GM12801 (cell line): ENCODE results near the gene TRIB2.

Experiments
- CTCF ChIP-seq: IDR thresholded peaks from one replicate; pipeline ENCODE4 v1.5.1; 2011; ENCODE audit warnings: control low read depth; ENCODE audit not compliant: insufficient read length; ENCODE audit errors: extremely low read depth

Gene TRIB2

DNA sequence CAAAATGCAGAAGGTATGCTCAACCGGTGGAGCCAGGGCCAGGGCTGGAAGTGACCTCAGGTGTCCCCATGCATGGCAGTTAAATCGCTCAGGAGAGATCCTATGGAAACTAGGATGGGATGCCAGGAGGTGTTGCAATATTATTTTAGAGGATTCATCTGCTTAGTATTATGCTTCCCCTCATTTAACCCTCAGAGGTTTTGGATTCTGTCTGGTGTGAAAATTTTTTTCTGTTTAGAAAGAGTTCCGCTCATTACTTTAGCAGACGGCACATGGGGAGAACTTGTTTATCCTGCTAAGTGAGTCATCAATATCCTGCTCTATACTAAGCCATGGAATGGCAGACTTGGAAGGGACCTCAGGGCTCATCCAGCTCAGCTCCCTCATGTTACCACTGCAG is 42.5 kb downstream of the TRIB2 start:
- no peak for TF ChIP-seq CTCF

- no peak for TF ChIP-seq CTCF
Measured at GRCh38 chr2:12761104-12761503, 44.4 kb downstream of the TRIB2 start.

DNA sequence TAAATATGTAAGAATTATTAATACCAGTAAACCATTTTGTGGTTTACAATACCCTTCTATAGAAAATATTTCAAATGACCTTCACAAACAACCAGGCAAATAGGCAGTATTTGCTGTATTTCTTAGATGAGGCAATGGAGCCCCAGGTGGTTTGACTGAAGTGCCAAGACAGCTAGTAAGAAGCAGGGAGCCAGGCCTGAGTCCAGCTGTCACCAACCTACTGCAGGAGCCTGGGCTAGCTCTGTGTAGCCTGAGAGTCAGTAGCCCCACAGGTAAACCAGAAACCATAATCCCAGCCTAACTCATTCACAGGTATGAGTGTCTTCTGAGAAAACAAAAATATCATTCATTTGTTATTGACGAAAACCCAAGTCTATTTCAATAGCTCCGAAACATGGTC is 45.6 kb downstream of the TRIB2 start:
- TF ChIP-seq CTCF, result no peak

DNA sequence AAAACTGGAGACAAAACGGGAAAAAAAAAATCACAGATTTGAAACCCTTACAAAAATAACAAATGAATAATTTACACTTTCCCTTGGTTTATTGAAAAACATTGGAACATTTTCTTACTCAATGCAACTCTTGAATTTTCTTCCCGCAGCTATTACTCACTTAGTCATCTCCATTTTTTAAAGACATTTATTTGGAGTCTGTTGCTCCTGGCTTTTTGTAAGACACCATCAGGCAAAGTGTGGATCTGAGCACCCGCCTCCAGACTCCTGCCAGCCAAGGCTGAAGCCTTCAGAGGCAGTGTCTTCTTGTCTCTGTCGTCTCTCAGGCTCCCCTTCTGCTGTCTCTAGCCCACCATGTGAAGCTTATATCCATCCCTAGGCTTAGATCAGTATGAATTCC is 46.2 kb downstream of the TRIB2 start:
- no peak for TF ChIP-seq CTCF

DNA sequence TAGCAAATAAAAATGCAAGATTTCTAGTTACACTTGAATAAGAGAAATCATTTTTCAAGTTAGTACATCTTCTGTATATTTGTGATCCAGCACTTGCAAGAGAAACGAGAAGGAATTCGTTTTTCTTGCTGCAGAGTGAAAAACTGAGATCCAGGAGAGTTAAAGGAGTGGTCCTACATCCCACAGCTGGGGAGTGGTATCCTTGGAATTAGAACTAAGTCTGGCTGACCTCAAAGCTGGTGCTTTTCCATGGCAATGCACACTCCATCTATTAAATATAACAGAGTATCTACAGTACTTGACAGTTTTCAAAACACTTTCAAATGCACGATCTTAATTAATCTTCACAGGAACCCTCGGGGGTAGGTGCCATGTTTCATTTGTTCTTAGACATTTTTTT is 46.8 kb downstream of the TRIB2 start:
- TF ChIP-seq CTCF, result no peak

GRCh38 chr2:12764075-12764730 is 47.5 kb downstream of the TRIB2 start:
- no peak for TF ChIP-seq CTCF

DNA sequence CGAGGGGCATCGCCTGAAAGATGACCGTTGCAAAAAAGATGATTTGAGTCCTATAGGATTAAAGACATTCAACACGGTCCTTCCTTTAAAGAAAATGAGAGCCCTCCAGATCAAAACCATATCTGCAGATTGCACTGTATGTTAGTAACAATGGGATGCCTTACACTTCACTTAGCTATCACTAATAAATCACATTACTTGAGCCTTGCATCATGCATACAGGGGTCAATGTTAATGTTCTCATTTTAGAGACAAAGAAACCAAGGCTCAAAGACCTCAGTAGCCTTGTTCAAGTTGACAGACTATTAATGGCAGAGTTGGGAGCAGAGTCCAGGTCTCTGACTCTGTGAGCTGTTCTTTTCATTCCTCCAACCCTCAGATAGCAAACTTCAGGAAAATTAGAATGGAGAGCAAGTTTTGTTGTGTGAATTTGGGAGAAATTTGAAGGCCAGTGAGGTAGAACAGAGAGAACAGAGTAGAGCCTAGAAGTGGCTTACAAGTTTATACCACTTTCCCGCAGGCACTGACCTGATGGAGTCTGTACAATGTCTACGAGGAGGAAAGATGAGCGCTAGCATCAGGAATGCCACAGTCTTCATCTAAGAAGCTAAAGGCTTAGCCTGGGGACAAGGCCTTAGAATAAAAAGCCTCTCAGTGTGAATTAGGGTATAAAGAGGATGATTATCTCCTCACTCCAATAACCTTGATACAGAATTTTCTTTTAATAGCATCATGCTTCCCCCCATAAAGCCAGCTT is 48.3 kb downstream of the TRIB2 start:
- no peak for TF ChIP-seq CTCF
